GM23338 (cell line): ENCODE results near the gene SORL1-AS1.

Experiments
- ATAC-seq: fragments of 200-7000 bp; cut with Tn5 transposase; 3 replicates; pipeline ENCODE4 v1.9.1; 2020
- DNase-seq: peaks from one replicate; pipeline ENCODE4 v3.0.0-alpha.2; 2015; ENCODE audit warnings: low spot score
- H2AFZ ChIP-seq: fragments of 200-600 bp; sonication (generic); 2 replicates; pipeline ENCODE4 v1.8.0; 2016; ENCODE audit warnings: antibody characterized with exemption, mild to moderate bottlenecking, moderate library complexity
- H3F3A ChIP-seq: fragments of 200-600 bp; sonication (generic); replicated peaks from 2 replicates; pipeline ENCODE4 v1.8.0; 2017; ENCODE audit warnings: antibody characterized with exemption, mixed run types, low read depth
- H3K27ac ChIP-seq: fragments of 200-600 bp; sonication (generic); 2 replicates; pipeline ENCODE4 v1.6.1; 2016; ENCODE audit warnings: low read depth
- H3K27me3 ChIP-seq: fragments of 200-600 bp; sonication (generic); 2 replicates; pipeline ENCODE4 v1.8.0; 2016; ENCODE audit warnings: mild to moderate bottlenecking, mixed run types, moderate library complexity; ENCODE audit not compliant: insufficient read depth
- H3K36me3 ChIP-seq: fragments of 200-600 bp; sonication (generic); 2 replicates; pipeline ENCODE4 v1.8.0; 2016; ENCODE audit warnings: mild to moderate bottlenecking; ENCODE audit not compliant: insufficient read depth
- H3K4me1 ChIP-seq: fragments of 200-600 bp; sonication (generic); 2 replicates; pipeline ENCODE4 v1.8.0; 2016; ENCODE audit warnings: mild to moderate bottlenecking, moderate library complexity; ENCODE audit not compliant: insufficient read depth
- H3K4me2 ChIP-seq: fragments of 200-600 bp; sonication (generic); 2 replicates; pipeline ENCODE4 v1.7.1; 2017; ENCODE audit warnings: mixed run types
- H3K4me3 ChIP-seq: fragments of 200-600 bp; sonication (generic); 2 replicates; pipeline ENCODE4 v1.6.1; 2016; ENCODE audit warnings: mixed run types
- H3K79me2 ChIP-seq: fragments of 200-600 bp; sonication (generic); replicated peaks from 2 replicates; pipeline ENCODE4 v1.8.0; 2017; ENCODE audit warnings: mild to moderate bottlenecking; ENCODE audit not compliant: insufficient read depth
- H3K9me2 ChIP-seq: fragments of 200-600 bp; sonication (generic); 2 replicates; pipeline ENCODE4 v1.8.0; 2017; ENCODE audit not compliant: insufficient read depth
- H4K20me1 ChIP-seq: fragments of 200-600 bp; sonication (generic); replicated peaks from 2 replicates; pipeline ENCODE4 v1.8.0; 2017; ENCODE audit warnings: mild to moderate bottlenecking; ENCODE audit not compliant: insufficient read depth
- H3K27ac Mint-ChIP-seq: 2 replicates; pipeline ENCODE4 v1.8.0; 2020; ENCODE audit warnings: inconsistent platforms, mild to moderate bottlenecking, moderate library complexity, mixed read lengths
- H3K27me3 Mint-ChIP-seq: 3 replicates; pipeline ENCODE4 v1.8.0; 2022; ENCODE audit warnings: low read depth, mild to moderate bottlenecking, moderate library complexity, mixed read lengths, inconsistent platforms; ENCODE audit not compliant: insufficient read depth, poor library complexity
- H3K36me3 Mint-ChIP-seq: 3 replicates; pipeline ENCODE4 v1.8.0; 2021; ENCODE audit warnings: low read depth, mild to moderate bottlenecking, inconsistent platforms, moderate library complexity, mixed read lengths
- H3K4me1 Mint-ChIP-seq: 3 replicates; pipeline ENCODE4 v1.8.0; 2020; ENCODE audit warnings: mild to moderate bottlenecking, inconsistent platforms, mixed read lengths
- H3K4me3 Mint-ChIP-seq: 3 replicates; pipeline ENCODE4 v1.8.0; 2021; ENCODE audit warnings: moderate library complexity, mild to moderate bottlenecking, inconsistent platforms, mixed read lengths
- H3K9me3 Mint-ChIP-seq: 3 replicates; pipeline ENCODE4 v1.8.0; 2020; ENCODE audit warnings: moderate library complexity, mild to moderate bottlenecking, inconsistent platforms, mixed read lengths
- CREB1 ChIP-seq: fragments of 250-450 bp; sonication (Bioruptor Pico); IDR thresholded peaks from 2 replicates; pipeline ENCODE4 v1.5.0; 2020; ENCODE audit warnings: low read depth, mild to moderate bottlenecking, moderate library complexity
- CTCF ChIP-seq, 2 experiments: fragments of 200-600 bp in 1 of 2; sonication (generic) in 1 of 2; conservative IDR thresholded peaks; 2 replicates each; pipeline versions ENCODE4 v1.5.1 to v1.6.1; 2016 to 2017; ENCODE audit warnings: antibody characterized with exemption in 2 of 2, low read depth in 2 of 2, mild to moderate bottlenecking in 2 of 2, moderate library complexity in 1 of 2
- ETS1 ChIP-seq: IDR thresholded peaks from 2 replicates; pipeline ENCODE4 v1.6.1; 2016; ENCODE audit warnings: antibody characterized with exemption
- EZH2 ChIP-seq: fragments of 200-600 bp; sonication (generic); IDR thresholded peaks from one replicate; pipeline ENCODE4 v1.8.0; 2017; ENCODE audit warnings: antibody characterized with exemption, mild to moderate bottlenecking, low read depth; ENCODE audit not compliant: unreplicated experiment
- EZH2phosphoT487 ChIP-seq: fragments of 200-600 bp; sonication (generic); IDR thresholded peaks from one replicate; pipeline ENCODE4 v1.8.1; 2018; ENCODE audit warnings: antibody characterized with exemption; ENCODE audit not compliant: unreplicated experiment
- JUNB ChIP-seq: IDR thresholded peaks from one replicate; pipeline ENCODE4 v1.6.1; 2016; ENCODE audit warnings: antibody characterized with exemption; ENCODE audit not compliant: unreplicated experiment
- NANOG ChIP-seq: IDR thresholded peaks from 2 replicates; pipeline ENCODE4 v1.6.1; 2016; ENCODE audit warnings: antibody characterized with exemption, borderline replicate concordance
- POLR2AphosphoS5 ChIP-seq: IDR thresholded peaks from 2 replicates; pipeline ENCODE4 v1.6.1; 2016; ENCODE audit warnings: antibody characterized with exemption, low read depth
- REST ChIP-seq: IDR thresholded peaks from one replicate; pipeline ENCODE4 v1.6.1; 2018; ENCODE audit warnings: antibody characterized with exemption; ENCODE audit not compliant: unreplicated experiment
- STAT1 ChIP-seq: IDR thresholded peaks from one replicate; pipeline ENCODE4 v1.6.1; 2016; ENCODE audit warnings: antibody characterized with exemption; ENCODE audit not compliant: unreplicated experiment
- ZNF114 ChIP-seq: fragments of 250-450 bp; sonication (Bioruptor Pico); IDR thresholded peaks from 2 replicates; pipeline ENCODE4 v1.5.0; 2020; ENCODE audit warnings: mild to moderate bottlenecking, moderate library complexity
- ZNF331 ChIP-seq: fragments of 250-450 bp; sonication (Bioruptor Pico); IDR thresholded peaks from 2 replicates; pipeline ENCODE4 v1.5.0; 2020; ENCODE audit warnings: low read depth, mild to moderate bottlenecking, moderate library complexity
- ZNF462 ChIP-seq: fragments of 250-450 bp; sonication (Bioruptor Pico); IDR thresholded peaks from 2 replicates; pipeline ENCODE4 v1.5.0; 2020; ENCODE audit warnings: mild to moderate bottlenecking, moderate library complexity

Gene SORL1-AS1

GRCh38 chr11:121449626-121450025 is 3.1 kb downstream of the SORL1-AS1 start:
- Mint-ChIP-seq H3K9me3 (no peaks in the 10 kb centered on the region; the same call in 1 of the 3 replicates), H3K27me3 (peaks cover 9% of the 10 kb centered on the region), H3K36me3 (peaks cover 3% of the 10 kb centered on the region; the same call in 1 of the 3 replicates), H3K27ac (no peak overlapping the region), H3K4me1 (peaks cover 65% of the 10 kb centered on the region), H3K4me3 (no peak overlapping the region)
- Histone ChIP-seq H2AFZ (no peak overlapping the region), H3K27me3 (peaks cover 10% of the 10 kb centered on the region; the same call in 1 of the 2 replicates), H3K4me1 (peaks cover 58% of the 10 kb centered on the region), H3K79me2 (peaks cover 24% of the 10 kb centered on the region), H3F3A (0 out of 2 replicates have a peak, but pooled peaks cover 10% of the 10 kb centered on the region), H3K27ac (no peak overlapping the region), H3K36me3 (no peaks in the 10 kb centered on the region), H4K20me1 (no peaks in the 10 kb centered on the region), H3K9me2 (no peaks in the 10 kb centered on the region), H3K4me2 (peak overlapping the region; percentile 48; the same call in 1 of the 2 replicates), H3K4me3 (no peak overlapping the region)
- ATAC-seq (no peak), DNase-seq (no peak)
- TF ChIP-seq POLR2AphosphoS5, result no peak
- TF ChIP-seq REST, result no peak
- no peak for TF ChIP-seq NANOG
- no peak for TF ChIP-seq CREB1 (CRISPR knock-in tag)
- TF ChIP-seq ETS1, result no peak
- no peak for TF ChIP-seq JUNB
- no peak for TF ChIP-seq ZNF331 (CRISPR knock-in tag)
- TF ChIP-seq EZH2phosphoT487, result no peak
- TF ChIP-seq ZNF114 (CRISPR knock-in tag), result no peak
- TF ChIP-seq STAT1, result no peak
- TF ChIP-seq ZNF462 (CRISPR knock-in tag), result no peak
- no peak for TF ChIP-seq EZH2
- no peak for TF ChIP-seq CTCF (conservative IDR thresholded peaks at IDR 0.05; ENCODE audit: low read depth in 2 of 2)
